Progenitor cell of endocrine pancreas (in vitro differentiated cells): ENCODE measurements around the gene IFITM5. TPM values are rescaled to one million over a fixed set of nuclear protein-coding genes. Genes with fewer than 3 reads are reported as not detected.

Source experiments
- DNase-seq: peaks from one replicate; pipeline ENCODE4 v3.0.0; 2021; ENCODE audit warnings: low spot score; ENCODE audit not compliant: unreplicated experiment
- H3K27ac Mint-ChIP-seq: 2 replicates; pipeline ENCODE4 v1.8.0; 2021; ENCODE audit warnings: mild to moderate bottlenecking, moderate library complexity, mixed read lengths
- H3K27me3 Mint-ChIP-seq: 2 replicates; pipeline ENCODE4 v1.8.0; 2021; ENCODE audit warnings: mixed read lengths
- H3K36me3 Mint-ChIP-seq: 2 replicates; pipeline ENCODE4 v1.8.0; 2022; ENCODE audit warnings: mixed read lengths; ENCODE audit not compliant: insufficient read depth
- H3K4me1 Mint-ChIP-seq: 2 replicates; pipeline ENCODE4 v1.8.0; 2021; ENCODE audit warnings: low read depth, mixed read lengths
- H3K4me3 Mint-ChIP-seq: 2 replicates; pipeline ENCODE4 v1.8.0; 2021; ENCODE audit warnings: low read depth, mild to moderate bottlenecking, moderate library complexity, mixed read lengths
- H3K9me3 Mint-ChIP-seq: 2 replicates; pipeline ENCODE4 v1.8.0; 2021; ENCODE audit warnings: low read depth, mixed read lengths
- total RNA-seq: library from RNA; stranded (reverse); gene quantifications from 2 replicates; pipeline ENCODE4 v1.2.1, GENCODE V29; 2021
- TF ChIP-seq, protein P1 (sequence below): fragments of 200-600 bp; sonication (generic); IDR thresholded peaks from one replicate; pipeline ENCODE4 v1.5.0; 2021; ENCODE audit warnings: antibody characterized with exemption, mild to moderate bottlenecking; ENCODE audit not compliant: unreplicated experiment

Gene IFITM5
- total RNA-seq, 1 donor from 2014 or later = not detected

DNA sequence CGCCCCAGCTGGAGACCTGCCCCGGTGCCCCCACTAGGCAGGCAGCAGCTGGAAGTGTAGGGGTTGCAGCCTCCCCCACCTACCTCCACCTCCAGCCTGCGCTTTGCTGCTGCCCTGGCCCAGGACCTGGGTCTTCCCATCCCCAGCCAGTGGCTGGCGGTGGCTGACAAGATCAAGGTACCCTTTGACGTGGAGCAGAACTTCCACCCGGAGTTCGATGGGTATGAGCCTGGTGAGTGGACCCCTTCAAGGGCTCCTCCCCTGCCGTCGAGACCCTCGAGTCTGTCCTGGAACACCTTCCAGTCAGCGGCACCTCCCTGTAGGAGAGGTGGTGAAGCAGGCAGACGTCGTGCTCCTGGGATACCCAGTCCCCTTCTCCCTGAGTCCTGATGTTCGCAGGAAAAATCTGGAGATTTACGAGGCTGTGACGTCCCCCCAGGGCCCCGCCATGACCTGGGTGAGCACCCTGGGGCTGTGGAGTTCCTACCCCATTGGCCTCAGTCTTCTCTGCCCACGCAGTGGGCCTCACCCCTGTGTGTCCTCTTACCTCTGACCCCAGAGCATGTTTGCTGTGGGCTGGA lies 6.0 kb downstream of the IFITM5 start:
- H3K36me3 Mint-ChIP-seq = peaks cover 2% of the 10 kb centered on the region
- no peaks in the 10 kb centered on the region for H3K9me3 Mint-ChIP-seq
- H3K27ac Mint-ChIP-seq = no peak overlapping the region
- H3K4me1 Mint-ChIP-seq = peaks cover 4% of the 10 kb centered on the region
- TF ChIP-seq, protein P1, sequence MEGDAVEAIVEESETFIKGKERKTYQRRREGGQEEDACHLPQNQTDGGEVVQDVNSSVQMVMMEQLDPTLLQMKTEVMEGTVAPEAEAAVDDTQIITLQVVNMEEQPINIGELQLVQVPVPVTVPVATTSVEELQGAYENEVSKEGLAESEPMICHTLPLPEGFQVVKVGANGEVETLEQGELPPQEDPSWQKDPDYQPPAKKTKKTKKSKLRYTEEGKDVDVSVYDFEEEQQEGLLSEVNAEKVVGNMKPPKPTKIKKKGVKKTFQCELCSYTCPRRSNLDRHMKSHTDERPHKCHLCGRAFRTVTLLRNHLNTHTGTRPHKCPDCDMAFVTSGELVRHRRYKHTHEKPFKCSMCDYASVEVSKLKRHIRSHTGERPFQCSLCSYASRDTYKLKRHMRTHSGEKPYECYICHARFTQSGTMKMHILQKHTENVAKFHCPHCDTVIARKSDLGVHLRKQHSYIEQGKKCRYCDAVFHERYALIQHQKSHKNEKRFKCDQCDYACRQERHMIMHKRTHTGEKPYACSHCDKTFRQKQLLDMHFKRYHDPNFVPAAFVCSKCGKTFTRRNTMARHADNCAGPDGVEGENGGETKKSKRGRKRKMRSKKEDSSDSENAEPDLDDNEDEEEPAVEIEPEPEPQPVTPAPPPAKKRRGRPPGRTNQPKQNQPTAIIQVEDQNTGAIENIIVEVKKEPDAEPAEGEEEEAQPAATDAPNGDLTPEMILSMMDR = no peak
- H3K27me3 Mint-ChIP-seq = peaks cover 2% of the 10 kb centered on the region
- no peak overlapping the region for H3K4me3 Mint-ChIP-seq
- DNase-seq = no peak

DNA sequence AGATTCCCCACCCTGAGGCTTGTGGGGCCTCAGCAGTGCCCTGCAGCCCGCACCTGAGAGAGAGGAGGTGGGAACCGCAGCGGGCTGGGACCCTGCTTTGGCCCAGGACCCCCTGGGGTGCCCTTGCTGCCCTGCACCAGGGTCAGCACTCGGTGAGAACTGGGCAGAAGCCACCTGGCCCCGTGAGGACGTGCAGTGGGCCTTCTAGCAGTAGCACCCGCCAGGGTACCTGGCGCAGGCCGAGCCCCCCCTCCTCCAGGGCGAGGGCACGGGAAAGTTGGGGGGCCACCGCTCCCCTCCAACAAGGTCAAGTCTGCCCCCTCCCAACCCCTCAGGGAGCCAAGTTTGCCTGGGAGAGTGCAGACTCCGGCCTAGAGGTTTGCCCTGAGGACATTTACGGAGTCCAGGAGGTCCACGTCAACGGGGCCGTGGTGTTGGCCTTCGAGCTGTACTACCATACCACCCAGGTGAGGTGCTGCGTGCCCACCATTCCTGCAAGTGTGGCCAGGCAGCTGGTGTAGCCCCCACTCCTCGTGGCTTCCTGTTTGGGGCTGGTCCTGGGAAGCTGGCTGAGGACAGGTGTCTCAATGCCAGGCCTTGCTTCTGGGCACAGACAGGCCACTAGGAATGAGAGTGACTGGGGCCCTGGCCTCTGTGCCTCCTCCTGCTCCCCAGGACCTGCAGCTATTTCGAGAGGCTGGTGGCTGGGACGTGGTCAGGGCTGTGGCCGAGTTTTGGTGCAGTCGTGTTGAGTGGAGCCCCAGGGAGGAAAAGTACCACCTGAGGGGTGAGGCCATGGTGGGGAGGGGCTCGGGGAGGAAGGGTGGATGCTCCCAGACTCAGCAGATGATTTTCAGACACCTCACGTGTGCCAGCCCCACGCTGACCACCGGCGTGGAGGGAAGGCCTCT lies 6.9 kb downstream of the IFITM5 start:
- TF ChIP-seq, protein P1 = no peak
- H3K9me3 Mint-ChIP-seq = no peaks in the 10 kb centered on the region
- H3K4me1 Mint-ChIP-seq = peaks cover 5% of the 10 kb centered on the region
- H3K36me3 Mint-ChIP-seq = peaks cover 2% of the 10 kb centered on the region
- no peak overlapping the region for H3K27ac Mint-ChIP-seq
- peaks cover 7% of the 10 kb centered on the region for H3K27me3 Mint-ChIP-seq
- H3K4me3 Mint-ChIP-seq = no peak overlapping the region
- no peak for DNase-seq

DNA sequence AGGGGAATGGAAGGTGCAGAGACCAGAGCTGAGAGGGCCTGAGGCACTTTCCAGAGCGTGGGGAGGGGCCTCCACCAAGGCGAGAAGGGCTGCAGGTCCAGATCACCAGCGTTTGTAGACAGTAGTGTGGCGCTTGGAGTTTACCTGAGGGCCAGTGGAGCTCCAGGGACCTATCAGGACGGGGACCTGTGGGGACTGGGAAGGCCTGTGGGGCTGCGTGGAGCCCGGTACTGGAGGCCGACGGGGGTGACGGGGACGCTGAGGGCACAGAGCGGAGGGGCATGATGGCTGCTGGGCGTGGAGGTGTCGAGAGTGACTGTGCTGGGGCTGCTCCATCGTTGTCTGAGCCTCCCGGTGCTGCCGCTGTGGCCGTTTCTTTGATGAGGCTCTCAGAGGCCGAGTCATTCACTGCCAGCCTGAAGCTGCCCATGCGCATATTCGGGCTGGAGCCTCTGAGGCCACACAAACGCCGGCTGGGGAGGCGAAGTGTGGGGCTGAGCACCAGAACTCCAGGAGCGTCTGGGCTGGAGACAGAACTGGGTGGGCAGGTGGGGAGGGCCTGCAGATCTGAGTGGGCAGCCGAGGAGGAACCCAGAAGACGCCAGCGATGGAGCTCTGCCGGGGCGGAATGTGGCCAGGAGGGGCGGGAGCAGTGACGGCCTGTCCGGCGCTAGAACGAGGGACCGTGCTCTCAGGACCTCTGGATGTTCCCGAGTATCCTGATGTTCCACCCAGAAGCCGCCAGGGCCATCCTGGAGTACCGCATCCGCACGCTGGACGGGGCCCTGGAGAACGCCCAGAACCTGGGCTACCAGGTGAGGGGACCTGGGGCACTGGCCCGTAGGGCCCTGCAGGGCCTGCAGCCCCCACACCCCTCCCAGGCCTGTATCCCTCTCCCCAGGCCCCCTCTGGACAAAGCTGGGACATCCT lies 7.8 kb downstream of the IFITM5 start:
- TF ChIP-seq, protein P1 = no peak
- H3K27me3 Mint-ChIP-seq = peaks cover 11% of the 10 kb centered on the region
- no peaks in the 10 kb centered on the region for H3K9me3 Mint-ChIP-seq
- H3K4me3 Mint-ChIP-seq = no peak overlapping the region
- no peak overlapping the region for H3K27ac Mint-ChIP-seq
- no peak for DNase-seq
- peaks cover 5% of the 10 kb centered on the region for H3K4me1 Mint-ChIP-seq
- H3K36me3 Mint-ChIP-seq = peaks cover 2% of the 10 kb centered on the region

GRCh38 chr11:290621-291231 lies 8.6 kb downstream of the IFITM5 start:
- Mint-ChIP-seq H3K4me1 (peaks cover 5% of the 10 kb centered on the region), H3K27me3 (peaks cover 14% of the 10 kb centered on the region), H3K27ac (no peak overlapping the region), H3K4me3 (peak overlapping the region; percentile 44), H3K9me3 (no peaks in the 10 kb centered on the region), H3K36me3 (peaks cover 2% of the 10 kb centered on the region)
- DNase-seq = no peak
- TF ChIP-seq, protein P1 = no peak
